Measurements from ENCODE around the gene OGFR.
A peak's percentile ranks its signal among the peaks of the same experiment; 100 is the strongest.

OGFR gene

GRCh38 chr20:62804627-62805154 is at the start of gene OGFR:
TSS of gene OGFR (plus strand) at chr20:62804835. CDS start at chr20:62804860, 25 bp downstream.
- no peaks in the 10 kb centered on the region for H3K27me3 ChIP-seq (replicated peaks; ENCODE audit: control insufficient read depth, insufficient read depth, low read length)
- peak within 1 kb of the TSS; percentile 87 for H3K9ac ChIP-seq (ENCODE audit: low read length)
- peak within 1 kb of the TSS; percentile 88 for H3K4me3 ChIP-seq (ENCODE audit: low read length)
- peak; percentile 89 for DNase-seq (ENCODE audit: low read depth)
- peaks cover 41% of the 10 kb centered on the region for H3K36me3 ChIP-seq (ENCODE audit: control insufficient read depth, insufficient read depth, low read length, severe bottlenecking)
- H3K4me1 ChIP-seq (ENCODE audit: control insufficient read depth, insufficient read depth, low read length) = peaks cover 15% of the 10 kb centered on the region
- H3K9me3 ChIP-seq (ENCODE audit: control insufficient read depth, low read length) = no peaks in the 10 kb centered on the region

- no peak for DNase-seq (ENCODE audit: low read depth)
- H3K27me3 ChIP-seq (replicated peaks; ENCODE audit: control insufficient read depth, insufficient read depth, low read length) = peaks cover 12% of the 10 kb centered on the region
Measured at GRCh38 chr20:62754991-62755356, 49.7 kb upstream of the OGFR start.

GRCh38 chr20:62755817-62756724 is 48.6 kb upstream of the OGFR start:
- no peak for DNase-seq (ENCODE audit: low read depth)
- H3K36me3 ChIP-seq (ENCODE audit: control insufficient read depth, insufficient read depth, low read length, severe bottlenecking) = no peaks in the 10 kb centered on the region

More at GRCh38 chr20:62754991-62755356, 49.7 kb upstream of the OGFR start:
- H3K9me3 ChIP-seq (ENCODE audit: control insufficient read depth, low read length) = no peaks in the 10 kb centered on the region
- H3K36me3 ChIP-seq (ENCODE audit: control insufficient read depth, insufficient read depth, low read length, severe bottlenecking) = no peaks in the 10 kb centered on the region
- H3K9ac ChIP-seq (ENCODE audit: low read length) = no peak overlapping the region
- H3K4me3 ChIP-seq (ENCODE audit: low read length) = no peak overlapping the region
- H3K4me1 ChIP-seq (ENCODE audit: control insufficient read depth, insufficient read depth, low read length) = peaks cover 22% of the 10 kb centered on the region

GRCh38 chr20:62758226-62758912 is 46.3 kb upstream of the OGFR start:
- no peaks in the 10 kb centered on the region for H3K36me3 ChIP-seq (ENCODE audit: control insufficient read depth, insufficient read depth, low read length, severe bottlenecking)
- H3K9ac ChIP-seq (ENCODE audit: low read length) = no peak overlapping the region
- no peak for DNase-seq (ENCODE audit: low read depth)
- peaks cover 36% of the 10 kb centered on the region for H3K4me1 ChIP-seq (ENCODE audit: control insufficient read depth, insufficient read depth, low read length)
- H3K4me3 ChIP-seq (ENCODE audit: low read length) = no peak overlapping the region
- H3K9me3 ChIP-seq (ENCODE audit: control insufficient read depth, low read length) = no peaks in the 10 kb centered on the region
- H3K27me3 ChIP-seq (replicated peaks; ENCODE audit: control insufficient read depth, insufficient read depth, low read length) = peaks cover 19% of the 10 kb centered on the region

More at GRCh38 chr20:62755817-62756724, 48.6 kb upstream of the OGFR start:
- Histone ChIP-seq H3K9me3 (ENCODE audit: control insufficient read depth, low read length) (no peaks in the 10 kb centered on the region), H3K4me1 (ENCODE audit: control insufficient read depth, insufficient read depth, low read length) (peaks cover 27% of the 10 kb centered on the region), H3K4me3 (ENCODE audit: low read length) (no peak overlapping the region), H3K27me3 (replicated peaks; ENCODE audit: control insufficient read depth, insufficient read depth, low read length) (peaks cover 12% of the 10 kb centered on the region), H3K9ac (ENCODE audit: low read length) (no peak overlapping the region)

- H3K27me3 ChIP-seq (replicated peaks; ENCODE audit: control insufficient read depth, insufficient read depth, low read length) = peaks cover 15% of the 10 kb centered on the region
Measured at GRCh38 chr20:62759981-62760431, 44.6 kb upstream of the OGFR start.

GRCh38 chr20:62760471-62760855 is 44.2 kb upstream of the OGFR start:
- Histone ChIP-seq H3K36me3 (ENCODE audit: control insufficient read depth, insufficient read depth, low read length, severe bottlenecking) (no peaks in the 10 kb centered on the region), H3K9ac (ENCODE audit: low read length) (no peak overlapping the region), H3K4me1 (ENCODE audit: control insufficient read depth, insufficient read depth, low read length) (peaks cover 36% of the 10 kb centered on the region), H3K9me3 (ENCODE audit: control insufficient read depth, low read length) (no peaks in the 10 kb centered on the region), H3K27me3 (replicated peaks; ENCODE audit: control insufficient read depth, insufficient read depth, low read length) (peaks cover 17% of the 10 kb centered on the region), H3K4me3 (ENCODE audit: low read length) (no peak overlapping the region)
- no peak for DNase-seq (ENCODE audit: low read depth)

More at GRCh38 chr20:62759981-62760431, 44.6 kb upstream of the OGFR start:
- no peak for DNase-seq (ENCODE audit: low read depth)
- Histone ChIP-seq H3K9me3 (ENCODE audit: control insufficient read depth, low read length) (no peaks in the 10 kb centered on the region), H3K4me1 (ENCODE audit: control insufficient read depth, insufficient read depth, low read length) (peaks cover 36% of the 10 kb centered on the region), H3K9ac (ENCODE audit: low read length) (no peak overlapping the region), H3K36me3 (ENCODE audit: control insufficient read depth, insufficient read depth, low read length, severe bottlenecking) (no peaks in the 10 kb centered on the region), H3K4me3 (ENCODE audit: low read length) (no peak overlapping the region)

GRCh38 chr20:62760856-62761758 is 43.5 kb upstream of the OGFR start:
- H3K9ac ChIP-seq (ENCODE audit: low read length) = peak overlapping the region; percentile 20
- peaks cover 36% of the 10 kb centered on the region for H3K4me1 ChIP-seq (ENCODE audit: control insufficient read depth, insufficient read depth, low read length)
- peaks cover 23% of the 10 kb centered on the region for H3K27me3 ChIP-seq (replicated peaks; ENCODE audit: control insufficient read depth, insufficient read depth, low read length)
- no peaks in the 10 kb centered on the region for H3K36me3 ChIP-seq (ENCODE audit: control insufficient read depth, insufficient read depth, low read length, severe bottlenecking)
- no peak for DNase-seq (ENCODE audit: low read depth)
- no peak overlapping the region for H3K4me3 ChIP-seq (ENCODE audit: low read length)
- no peaks in the 10 kb centered on the region for H3K9me3 ChIP-seq (ENCODE audit: control insufficient read depth, low read length)

- DNase-seq (ENCODE audit: low read depth) = no peak
- Histone ChIP-seq H3K27me3 (replicated peaks; ENCODE audit: control insufficient read depth, insufficient read depth, low read length) (peaks cover 30% of the 10 kb centered on the region), H3K9ac (ENCODE audit: low read length) (no peak overlapping the region), H3K36me3 (ENCODE audit: control insufficient read depth, insufficient read depth, low read length, severe bottlenecking) (no peaks in the 10 kb centered on the region), H3K9me3 (ENCODE audit: control insufficient read depth, low read length) (no peaks in the 10 kb centered on the region), H3K4me3 (ENCODE audit: low read length) (no peak overlapping the region), H3K4me1 (ENCODE audit: control insufficient read depth, insufficient read depth, low read length) (peaks cover 30% of the 10 kb centered on the region)
Measured at GRCh38 chr20:62761759-62762131, 42.9 kb upstream of the OGFR start.

- Histone ChIP-seq H3K36me3 (ENCODE audit: control insufficient read depth, insufficient read depth, low read length, severe bottlenecking) (no peaks in the 10 kb centered on the region), H3K9ac (ENCODE audit: low read length) (no peak overlapping the region), H3K9me3 (ENCODE audit: control insufficient read depth, low read length) (no peaks in the 10 kb centered on the region), H3K4me1 (ENCODE audit: control insufficient read depth, insufficient read depth, low read length) (peaks cover 23% of the 10 kb centered on the region), H3K4me3 (ENCODE audit: low read length) (no peak overlapping the region), H3K27me3 (replicated peaks; ENCODE audit: control insufficient read depth, insufficient read depth, low read length) (peaks cover 35% of the 10 kb centered on the region)
- DNase-seq (ENCODE audit: low read depth) = no peak
Measured at GRCh38 chr20:62762376-62762775, 42.3 kb upstream of the OGFR start.

- Histone ChIP-seq H3K9ac (ENCODE audit: low read length) (no peak overlapping the region), H3K36me3 (ENCODE audit: control insufficient read depth, insufficient read depth, low read length, severe bottlenecking) (no peaks in the 10 kb centered on the region), H3K9me3 (ENCODE audit: control insufficient read depth, low read length) (no peaks in the 10 kb centered on the region), H3K4me1 (ENCODE audit: control insufficient read depth, insufficient read depth, low read length) (peaks cover 18% of the 10 kb centered on the region), H3K27me3 (replicated peaks; ENCODE audit: control insufficient read depth, insufficient read depth, low read length) (peaks cover 38% of the 10 kb centered on the region), H3K4me3 (ENCODE audit: low read length) (no peak overlapping the region)
- DNase-seq (ENCODE audit: low read depth) = no peak
Measured at GRCh38 chr20:62762801-62763368, 41.8 kb upstream of the OGFR start.
